Kidney (tissue), 14 donors: ENCODE results near the gene SUOX. TPM values are rescaled to one million over a fixed set of nuclear protein-coding genes. Genes with fewer than 3 reads are reported as not detected.
"Not testable (repeated sequence)": the region's sequence is repeated elsewhere in the genome, so short reads cannot be mapped to it uniquely, and the experiment has no call there.

ENCODE experiments used
- DNase-seq, 5 donors: peaks; one replicate each; pipeline ENCODE4 v3.0.0-alpha.2; 2013 to 2020
- FAIRE-seq: peaks from 2 replicates; lab custom pipeline; 2012; peaks lifted over from hg19 to GRCh38; lab: Jason Lieb, UNC
- H3K27ac ChIP-seq, 2 donors: one replicate each; pipeline ENCODE4 v1.7.0; 2013; ENCODE audit warnings: low read depth in 2 of 2, low read length in 2 of 2, inconsistent platforms in 1 of 2
- H3K27me3 ChIP-seq: one replicate; pipeline ENCODE4 v1.7.1; 2013; ENCODE audit warnings: low read length, inconsistent platforms; ENCODE audit not compliant: control insufficient read depth, insufficient read depth
- H3K36me3 ChIP-seq, 3 donors: one replicate each; pipeline versions ENCODE4 v1.7.0 to v1.7.1; 2013; ENCODE audit warnings: low read length in 3 of 3, control low read depth in 1 of 3, inconsistent platforms in 1 of 3; ENCODE audit not compliant: insufficient read depth in 3 of 3, control insufficient read depth in 2 of 3
- H3K4me1 ChIP-seq, 3 donors: one replicate each; pipeline versions ENCODE4 v1.7.0 to v1.7.1; 2013; ENCODE audit warnings: low read length in 3 of 3, inconsistent platforms in 1 of 3, low read depth in 1 of 3; ENCODE audit not compliant: control insufficient read depth in 2 of 3, insufficient read depth in 2 of 3
- H3K4me3 ChIP-seq, 3 donors: one replicate each; pipeline versions ENCODE4 v1.7.0 to v1.8.1; 2013; ENCODE audit warnings: low read length in 3 of 3, control low read depth in 1 of 3, inconsistent platforms in 1 of 3
- H3K9ac ChIP-seq, 3 donors: one replicate each; pipeline versions ENCODE4 v1.7.0 to v1.7.1; 2013; ENCODE audit warnings: low read length in 3 of 3, control low read depth in 1 of 3, inconsistent platforms in 1 of 3
- H3K9me3 ChIP-seq, 3 donors: one replicate each; pipeline versions ENCODE4 v1.7.0 to v1.7.1; 2013; ENCODE audit warnings: low read length in 3 of 3, control low read depth in 1 of 3, inconsistent platforms in 1 of 3; ENCODE audit not compliant: control insufficient read depth in 2 of 3, insufficient read depth in 1 of 3
- intact Hi-C: fragments of 100-400 bp; cut with DNase I; formaldehyde crosslinking; loops from one replicate; pipeline ENCODE4 v1.11.1; 2022
- polyA plus RNA-seq: library from polyadenylated mRNA; stranded (reverse); fragments of 350-450 nt; fragmentation: Illumina TruSeq; extraction: RNeasy Lipid Tissue Mini Kit (QIAGEN cat#74804); gene quantifications from one replicate; pipeline ENCODE4 v1.2.3, GENCODE V29; 2014; ENCODE audit warnings: low read depth, low replicate concordance; ENCODE audit not compliant: insufficient read depth
- total RNA-seq: library from RNA; stranded (reverse); fragmentation: NEBNext Ultra II Directional; extraction: Animal tissue kit (Norgen Biotek cat#: 25700); gene quantifications from one replicate; pipeline ENCODE4 v1.2.1, GENCODE V29; 2021
- TF ChIP-seq, protein P1 (sequence below): IDR thresholded peaks from 3 replicates; pipeline ENCODE4 v1.5.1; 2012; ENCODE audit warnings: mild to moderate bottlenecking, moderate library complexity, borderline replicate concordance; ENCODE audit not compliant: insufficient read depth; ENCODE audit errors: extremely low read depth
- donor health status: control.
- donor health status: control.
- donor health status: control.
- donor health status: control.
- donor health status: control.
- donor health status: DM: yes; HTN: yes; CAD: no.
- donor health status: Normal renal cell carcinoma (clear cell type).

The SUOX gene
- total and polyA plus RNA-seq, 2 donors from 2014 or later, result 33.1 to 61.1 TPM

DNA sequence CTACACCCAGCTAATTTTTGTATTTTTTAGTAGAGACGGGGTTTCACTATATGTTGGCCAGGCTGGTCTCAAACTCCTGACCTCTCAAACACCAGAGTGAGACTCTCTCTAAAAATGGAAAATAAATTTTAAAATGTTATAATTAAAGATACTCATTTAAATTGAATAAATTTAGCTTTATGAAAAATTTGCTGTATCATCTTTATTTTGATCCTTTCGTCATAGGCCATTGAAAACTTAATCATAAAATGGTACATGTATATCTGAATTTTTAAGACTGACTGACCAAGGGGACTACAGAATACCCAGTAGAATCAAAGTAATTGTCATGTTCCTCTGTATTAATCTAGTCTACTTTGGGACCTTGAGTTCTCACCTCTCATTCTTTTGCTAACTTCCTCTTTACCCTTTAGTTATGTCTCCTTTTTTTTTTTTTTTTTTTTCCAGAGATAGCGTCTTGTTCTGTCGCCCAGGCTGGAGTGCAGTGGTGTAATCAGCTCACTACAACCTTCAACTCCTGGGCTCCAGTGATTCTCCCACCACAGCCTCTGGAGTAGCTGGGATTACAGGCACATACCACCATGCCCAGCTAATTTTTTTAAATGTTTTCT is 13.7 kb upstream of the SUOX start:
- TF ChIP-seq, protein P1, sequence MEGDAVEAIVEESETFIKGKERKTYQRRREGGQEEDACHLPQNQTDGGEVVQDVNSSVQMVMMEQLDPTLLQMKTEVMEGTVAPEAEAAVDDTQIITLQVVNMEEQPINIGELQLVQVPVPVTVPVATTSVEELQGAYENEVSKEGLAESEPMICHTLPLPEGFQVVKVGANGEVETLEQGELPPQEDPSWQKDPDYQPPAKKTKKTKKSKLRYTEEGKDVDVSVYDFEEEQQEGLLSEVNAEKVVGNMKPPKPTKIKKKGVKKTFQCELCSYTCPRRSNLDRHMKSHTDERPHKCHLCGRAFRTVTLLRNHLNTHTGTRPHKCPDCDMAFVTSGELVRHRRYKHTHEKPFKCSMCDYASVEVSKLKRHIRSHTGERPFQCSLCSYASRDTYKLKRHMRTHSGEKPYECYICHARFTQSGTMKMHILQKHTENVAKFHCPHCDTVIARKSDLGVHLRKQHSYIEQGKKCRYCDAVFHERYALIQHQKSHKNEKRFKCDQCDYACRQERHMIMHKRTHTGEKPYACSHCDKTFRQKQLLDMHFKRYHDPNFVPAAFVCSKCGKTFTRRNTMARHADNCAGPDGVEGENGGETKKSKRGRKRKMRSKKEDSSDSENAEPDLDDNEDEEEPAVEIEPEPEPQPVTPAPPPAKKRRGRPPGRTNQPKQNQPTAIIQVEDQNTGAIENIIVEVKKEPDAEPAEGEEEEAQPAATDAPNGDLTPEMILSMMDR, result no peak
- intact Hi-C loops, result no loop called here
- DNase-seq, result no peak
- Histone ChIP-seq H3K27ac (no peak overlapping the region), H3K4me3 (no peak overlapping the region), H3K9me3 (no peaks in the 10 kb centered on the region), H3K36me3 (peaks cover 0 to 20% (median 2%) of the 10 kb centered on the region in 3 donors), H3K4me1 (no peaks in the 10 kb centered on the region), H3K27me3 (no peaks in the 10 kb centered on the region), H3K9ac (no peak overlapping the region)
- FAIRE-seq, result no peak

DNA sequence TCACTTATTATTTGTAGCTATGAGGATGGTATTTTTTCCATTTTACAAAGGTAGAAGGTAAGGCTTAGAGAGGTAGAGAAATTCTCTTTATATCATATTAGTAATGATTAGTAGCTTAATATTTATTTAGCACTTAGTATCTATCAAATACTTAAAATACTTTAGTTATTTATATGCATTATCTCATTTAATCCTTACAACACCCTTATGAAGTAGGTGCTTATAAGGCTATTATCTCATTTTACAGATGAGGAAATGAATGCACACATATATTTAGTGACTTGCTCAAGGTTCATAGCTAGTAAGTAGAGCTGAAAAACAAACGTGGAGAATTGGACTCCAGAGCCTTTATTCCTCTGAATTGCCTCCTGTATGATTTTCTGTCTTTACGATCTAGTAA is 12.2 kb upstream of the SUOX start:
- no peaks in the 10 kb centered on the region for H3K4me1 ChIP-seq
- no peak overlapping the region for H3K27ac ChIP-seq
- no peaks in the 10 kb centered on the region for H3K9me3 ChIP-seq
- no peak for DNase-seq
- no peak overlapping the region for H3K9ac ChIP-seq
- no peaks in the 10 kb centered on the region for H3K27me3 ChIP-seq
- intact Hi-C loops, result no loop called here
- H3K4me3 ChIP-seq, result no peak overlapping the region
- TF ChIP-seq, protein P1, result no peak
- peaks cover 0 to 23% (median 4%) of the 10 kb centered on the region in 3 donors for H3K36me3 ChIP-seq
- no peak for FAIRE-seq

DNA sequence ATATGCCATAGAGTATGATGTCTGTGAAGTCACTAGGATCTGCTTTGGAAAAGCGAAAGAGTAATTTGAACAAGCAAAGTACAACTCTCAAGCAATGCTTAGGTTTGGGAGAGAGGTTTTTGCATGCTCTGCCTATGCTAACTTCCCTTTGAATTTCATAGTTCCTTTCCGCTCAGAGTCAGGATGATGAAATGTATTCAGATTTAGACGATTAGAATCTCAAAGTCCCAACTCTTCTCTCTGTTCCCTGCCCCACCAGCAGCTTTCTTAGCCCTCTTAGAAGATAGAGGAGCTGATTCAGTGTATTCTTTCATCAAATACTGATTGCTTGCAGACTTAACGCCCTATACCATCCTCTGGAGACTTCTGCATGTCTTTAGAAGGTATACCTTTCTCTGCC is 11.7 kb upstream of the SUOX start:
- Histone ChIP-seq H3K4me1 (no peaks in the 10 kb centered on the region), H3K27ac (no peak overlapping the region), H3K36me3 (peaks cover 0 to 28% (median 6%) of the 10 kb centered on the region in 3 donors), H3K27me3 (no peaks in the 10 kb centered on the region), H3K4me3 (no peak overlapping the region), H3K9me3 (no peaks in the 10 kb centered on the region), H3K9ac (no peak overlapping the region)
- TF ChIP-seq, protein P1, result no peak
- intact Hi-C loops, result no loop called here
- FAIRE-seq, result no peak
- no peak for DNase-seq

DNA sequence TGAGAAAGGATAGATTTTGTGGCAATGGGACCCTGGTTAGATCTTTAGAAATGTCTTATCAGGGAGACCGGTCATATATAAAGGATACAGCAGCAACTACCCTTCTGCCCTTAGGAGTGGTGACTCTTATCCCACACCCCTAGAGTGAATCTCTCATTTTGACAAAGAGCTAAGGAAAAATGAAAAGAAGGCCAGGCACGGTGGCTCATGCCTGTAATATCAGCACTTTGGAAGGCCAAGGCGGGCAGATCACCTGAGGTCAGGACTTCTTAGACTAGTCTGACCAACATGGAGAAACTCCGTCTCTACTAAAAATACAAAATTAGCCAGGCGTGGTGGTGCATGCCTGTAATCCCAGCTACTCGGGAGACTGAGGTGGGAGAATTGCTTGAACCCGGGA is 11.1 kb upstream of the SUOX start:
- peaks cover 2 to 34% (median 12%) of the 10 kb centered on the region in 3 donors for H3K36me3 ChIP-seq
- H3K9me3 ChIP-seq, H3K27me3 ChIP-seq, intact Hi-C loops, FAIRE-seq, H3K4me1 ChIP-seq, DNase-seq, H3K4me3 ChIP-seq, H3K9ac ChIP-seq, H3K27ac ChIP-seq: not testable (repeated sequence)
